Astrocyte of the cerebellum (primary cell): ENCODE measurements around the gene COL27A1.

Source experiments
- DNase-seq: peaks from one replicate; pipeline ENCODE4 v3.0.0-alpha.2; 2011; ENCODE audit warnings: low read depth
- H3K4me3 ChIP-seq: 2 replicates; pipeline ENCODE4 v1.5.1; 2011; ENCODE audit warnings: mild to moderate bottlenecking, low read depth, low read length, moderate library complexity
- in situ Hi-C: cut with HindIII; loops from 2 replicates; pipeline ENCODE4 v1.10.0; 2017; ENCODE audit warnings: low sequenced_read_pairs
- TF ChIP-seq, protein P1 (sequence below): IDR thresholded peaks from 2 replicates; pipeline ENCODE4 v1.5.1; 2012; ENCODE audit warnings: low read length, low read depth, moderate library complexity, mild to moderate bottlenecking; ENCODE audit errors: missing control alignments

COL27A1 gene

DNA sequence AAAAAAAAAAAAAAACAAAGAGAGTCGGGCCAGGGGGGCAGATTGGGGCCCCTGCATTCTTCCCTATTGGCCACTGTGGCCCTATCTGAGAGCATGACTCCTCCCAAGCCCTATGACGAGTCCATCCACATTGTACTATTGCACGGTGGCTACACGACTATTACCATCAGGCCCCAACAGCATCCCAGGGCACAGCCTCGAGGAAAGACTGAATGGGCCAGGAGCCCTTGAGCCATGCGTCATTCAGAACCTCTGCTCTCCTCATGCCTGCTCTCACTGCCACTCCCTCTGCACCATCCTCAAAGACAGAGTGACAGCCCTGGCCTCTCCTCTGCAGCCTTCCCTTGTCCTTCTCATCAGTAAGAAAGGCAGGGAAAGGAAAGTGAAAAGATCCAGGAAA lies 147.4 kb downstream of the COL27A1 start:
- in situ Hi-C loops = no loop called here
- no peak for DNase-seq
- TF ChIP-seq, protein P1, sequence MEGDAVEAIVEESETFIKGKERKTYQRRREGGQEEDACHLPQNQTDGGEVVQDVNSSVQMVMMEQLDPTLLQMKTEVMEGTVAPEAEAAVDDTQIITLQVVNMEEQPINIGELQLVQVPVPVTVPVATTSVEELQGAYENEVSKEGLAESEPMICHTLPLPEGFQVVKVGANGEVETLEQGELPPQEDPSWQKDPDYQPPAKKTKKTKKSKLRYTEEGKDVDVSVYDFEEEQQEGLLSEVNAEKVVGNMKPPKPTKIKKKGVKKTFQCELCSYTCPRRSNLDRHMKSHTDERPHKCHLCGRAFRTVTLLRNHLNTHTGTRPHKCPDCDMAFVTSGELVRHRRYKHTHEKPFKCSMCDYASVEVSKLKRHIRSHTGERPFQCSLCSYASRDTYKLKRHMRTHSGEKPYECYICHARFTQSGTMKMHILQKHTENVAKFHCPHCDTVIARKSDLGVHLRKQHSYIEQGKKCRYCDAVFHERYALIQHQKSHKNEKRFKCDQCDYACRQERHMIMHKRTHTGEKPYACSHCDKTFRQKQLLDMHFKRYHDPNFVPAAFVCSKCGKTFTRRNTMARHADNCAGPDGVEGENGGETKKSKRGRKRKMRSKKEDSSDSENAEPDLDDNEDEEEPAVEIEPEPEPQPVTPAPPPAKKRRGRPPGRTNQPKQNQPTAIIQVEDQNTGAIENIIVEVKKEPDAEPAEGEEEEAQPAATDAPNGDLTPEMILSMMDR = no peak

DNA sequence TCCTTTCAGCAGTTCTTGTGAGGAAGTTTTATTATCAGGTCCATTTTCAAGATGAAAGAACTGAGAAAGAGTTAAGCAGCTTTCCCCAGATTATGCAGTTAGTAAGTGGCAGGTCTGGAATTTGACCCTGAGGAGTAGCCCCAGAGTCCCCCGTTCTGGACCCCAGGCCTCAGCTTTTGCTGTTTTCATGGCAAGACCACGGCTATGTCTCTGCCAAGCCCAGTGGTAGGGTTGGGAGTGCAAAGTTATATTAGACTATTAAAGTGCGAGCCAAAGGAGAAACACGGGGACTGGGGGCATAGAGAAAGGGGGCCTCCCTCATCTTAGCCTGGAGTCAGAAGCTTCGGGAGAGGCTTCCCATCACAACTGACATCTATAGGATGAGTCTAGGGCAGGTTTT lies 148.2 kb downstream of the COL27A1 start:
- TF ChIP-seq, protein P1 = no peak
- in situ Hi-C loops = no loop called here

More for the DNA sequence above, 147.4 kb downstream of the COL27A1 start:
- H3K4me3 ChIP-seq = no peak overlapping the region

DNA sequence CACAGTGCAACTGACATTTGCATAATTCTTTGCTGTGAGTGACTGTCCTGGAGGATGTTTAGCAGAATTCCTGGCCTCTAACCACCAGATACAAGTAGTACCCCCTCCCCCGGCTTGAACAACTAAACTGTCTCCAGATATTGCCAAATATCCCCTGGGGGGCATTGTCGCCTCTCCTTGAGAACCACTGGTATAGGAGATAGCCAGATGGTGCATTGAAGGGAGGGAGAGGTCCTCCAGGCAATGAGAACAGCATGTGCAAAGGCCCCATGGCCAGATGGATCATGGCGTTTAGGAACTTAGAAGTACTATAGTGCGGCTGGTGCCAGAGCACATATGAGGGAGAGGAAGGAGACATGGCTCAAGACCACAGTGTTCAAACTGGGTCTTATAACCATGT lies 148.6 kb downstream of the COL27A1 start:
- DNase-seq = no peak
- H3K4me3 ChIP-seq = no peak overlapping the region
- in situ Hi-C loops = no loop called here
- TF ChIP-seq, protein P1 = no peak

More for the DNA sequence above, 148.2 kb downstream of the COL27A1 start:
- no peak for DNase-seq
- H3K4me3 ChIP-seq = no peak overlapping the region

DNA sequence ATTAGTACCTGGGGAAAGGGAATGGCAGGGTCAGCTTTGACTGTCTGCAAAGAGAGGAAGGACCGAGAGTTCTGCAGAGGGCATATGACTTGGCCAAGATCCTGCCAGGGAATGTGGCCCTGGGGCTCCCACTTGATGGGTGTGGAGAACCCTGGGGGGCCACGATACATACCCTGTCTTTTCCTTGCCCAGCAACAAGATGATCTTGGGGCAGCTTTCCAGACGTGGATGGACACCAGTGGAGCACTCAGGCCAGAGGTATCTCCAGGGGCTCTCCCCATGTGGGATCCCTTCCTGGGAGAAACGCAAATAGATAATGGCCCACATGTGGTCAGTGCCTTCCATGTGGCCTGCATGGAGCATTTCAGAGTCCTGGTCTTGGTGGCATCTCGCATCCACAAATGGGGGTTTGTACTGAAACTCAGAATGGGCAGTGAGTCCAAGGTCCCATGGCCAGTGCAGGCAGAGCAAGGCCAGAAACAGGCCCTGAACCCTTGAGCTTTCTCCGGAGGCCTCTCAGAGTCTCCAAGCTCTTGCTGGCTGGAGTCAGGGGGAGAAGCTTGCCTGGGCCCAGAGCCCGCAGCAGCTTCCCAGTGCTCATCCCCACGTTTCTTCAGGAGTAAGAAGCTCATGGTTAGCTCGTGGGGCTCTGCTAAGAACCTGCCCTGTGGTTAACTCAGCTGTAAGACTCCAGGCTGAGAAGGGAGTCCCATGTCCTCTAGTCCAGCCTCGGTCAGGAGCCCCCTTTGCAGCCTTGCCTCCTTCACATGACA lies 149.3 kb downstream of the COL27A1 start:
- TF ChIP-seq, protein P1 = no peak
- no peak for DNase-seq

DNA sequence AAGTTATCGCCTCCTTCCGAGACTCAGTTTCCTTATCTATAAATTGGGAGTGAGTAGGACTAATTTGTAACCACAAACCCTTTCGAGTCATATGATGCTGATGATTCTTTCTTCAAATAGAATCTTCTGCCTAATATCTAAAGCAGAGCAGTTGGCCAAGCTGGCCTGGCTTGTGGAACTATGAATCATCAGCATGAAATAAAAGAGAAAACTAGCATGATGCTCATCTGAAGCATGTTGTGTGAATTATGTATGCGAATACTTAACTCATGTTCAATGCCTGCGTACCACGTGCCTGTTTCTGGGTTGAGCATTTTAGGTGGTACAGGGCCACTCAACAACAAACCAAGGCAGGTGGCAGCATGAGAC lies 152.5 kb downstream of the COL27A1 start:
- TF ChIP-seq, protein P1 = no peak
- DNase-seq = no peak
- no peak overlapping the region for H3K4me3 ChIP-seq
- in situ Hi-C loops = no loop called here

More for the DNA sequence above, 149.3 kb downstream of the COL27A1 start:
- in situ Hi-C loops = no loop called here
- H3K4me3 ChIP-seq = no peak overlapping the region

DNA sequence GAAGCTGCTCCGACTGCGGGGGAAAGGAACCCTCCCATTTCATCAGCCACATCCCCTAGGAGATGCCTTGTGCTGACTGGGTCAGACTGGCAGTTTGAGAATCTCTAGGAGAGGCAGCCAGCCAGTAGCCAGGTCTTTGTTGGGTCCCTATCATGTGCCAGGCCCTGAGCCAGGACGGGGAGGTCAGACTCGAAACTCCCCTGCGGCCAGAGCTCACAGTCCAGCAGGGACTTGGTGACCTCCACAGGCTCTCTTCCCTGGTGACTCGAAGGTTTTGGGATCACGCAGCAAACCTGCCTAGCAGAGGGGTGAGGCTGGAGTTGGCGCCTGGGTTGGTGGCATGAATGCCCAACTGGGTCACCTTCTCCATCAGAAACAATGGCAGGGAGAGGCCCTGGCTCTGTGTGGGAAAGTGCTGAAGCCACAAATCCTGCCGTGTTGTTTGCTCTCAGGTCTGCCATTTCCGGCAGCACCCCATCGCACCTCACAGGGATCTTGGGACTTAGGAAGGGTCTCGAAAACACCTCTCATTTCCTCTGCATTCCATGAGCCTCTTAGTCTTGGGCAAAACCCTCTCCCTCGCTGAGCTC lies 153.1 kb downstream of the COL27A1 start:
- no peak for DNase-seq
- no peak overlapping the region for H3K4me3 ChIP-seq
- in situ Hi-C loops = no loop called here
- TF ChIP-seq, protein P1 = no peak
